DOHH2 (cell line): ENCODE data around the gene RSAD2.

Source experiments
- CTCF ChIP-seq: fragments of 200-600 bp; sonication (generic); IDR thresholded peaks from one replicate; pipeline ENCODE4 v1.5.1; 2014; ENCODE audit warnings: antibody characterized with exemption, mild to moderate bottlenecking, low read depth, low read length; ENCODE audit not compliant: poor library complexity, severe bottlenecking
- EZH2phosphoT487 ChIP-seq: fragments of 200-600 bp; sonication (generic); IDR thresholded peaks from 2 replicates; pipeline ENCODE4 v1.6.1; 2017; ENCODE audit warnings: borderline replicate concordance, mild to moderate bottlenecking, antibody characterized with exemption, low read length, moderate library complexity, mixed read lengths

GRCh38 chr2:6911721-6912120, 34.1 kb downstream of the RSAD2 start:
- no peak for TF ChIP-seq EZH2phosphoT487
- TF ChIP-seq CTCF, result no peak
